Upper lobe of left lung (tissue), 4 donors: ENCODE data around the gene MBNL2.

Experiments used
- CTCF ChIP-seq, 6 experiments: fragments of 450-650 bp in 4 of 6; fragments of 200-600 bp in 2 of 6; sonication (generic) in 2 of 6; IDR thresholded peaks; one replicate each; pipeline ENCODE4 v1.5.1; 2016 to 2019; ENCODE audit warnings: antibody characterized with exemption in 6 of 6
- EP300 ChIP-seq, 4 donors: sonication (generic); formaldehyde crosslinking; IDR thresholded peaks; one replicate each; pipeline ENCODE4 v1.5.1; 2017; ENCODE audit warnings: antibody characterized with exemption in 4 of 4, control low read depth in 2 of 4
- POLR2A ChIP-seq, 4 donors: fragments of 450-650 bp; IDR thresholded peaks; one replicate each; pipeline ENCODE4 v1.5.1; 2016 to 2017; ENCODE audit warnings: antibody characterized with exemption in 4 of 4, mild to moderate bottlenecking in 2 of 4
- POLR2AphosphoS5 ChIP-seq, 2 donors: sonication (generic); formaldehyde crosslinking; IDR thresholded peaks; one replicate each; pipeline ENCODE4 v1.5.1; 2017; ENCODE audit warnings: antibody characterized with exemption in 2 of 2

GRCh38 chr13:97202761-97203160 lies 19.4 kb upstream of the MBNL2 start:
- no peak for TF ChIP-seq POLR2AphosphoS5 (IDR thresholded peaks at IDR 0.05)
- no peak for TF ChIP-seq POLR2A (IDR thresholded peaks at IDR 0.05)
- no peak for TF ChIP-seq EP300 (IDR thresholded peaks at IDR 0.05)
- no peak for TF ChIP-seq CTCF (IDR thresholded peaks at IDR 0.05)
